Cardiac fibroblast (primary cell): ENCODE results near the gene CEP112.

Source experiments
- DNase-seq, 2 donors: peaks; one replicate each; pipeline versions ENCODE4 v3.0.0 to v3.0.0-alpha.2; 2010; ENCODE audit warnings: low read depth in 2 of 2
- H3K4me3 ChIP-seq, 2 donors: replicated peaks in 1 of 2; 1 replicate in 1 of 2; 2 replicates in 1 of 2; pipeline ENCODE4 v1.5.1; 2011; ENCODE audit warnings: low read depth in 2 of 2, low read length in 2 of 2, mild to moderate bottlenecking in 2 of 2, moderate library complexity in 1 of 2
- CTCF ChIP-seq: IDR thresholded peaks from one replicate; pipeline ENCODE4 v1.5.1; 2011; ENCODE audit warnings: low read depth, mild to moderate bottlenecking, low read length, inconsistent platforms

Gene CEP112

GRCh38 chr17:66063686-66064085 lies 128.2 kb downstream of the CEP112 start:
- H3K4me3 ChIP-seq: no peak overlapping the region
- DNase-seq: no peak
- TF ChIP-seq CTCF: no peak

DNA sequence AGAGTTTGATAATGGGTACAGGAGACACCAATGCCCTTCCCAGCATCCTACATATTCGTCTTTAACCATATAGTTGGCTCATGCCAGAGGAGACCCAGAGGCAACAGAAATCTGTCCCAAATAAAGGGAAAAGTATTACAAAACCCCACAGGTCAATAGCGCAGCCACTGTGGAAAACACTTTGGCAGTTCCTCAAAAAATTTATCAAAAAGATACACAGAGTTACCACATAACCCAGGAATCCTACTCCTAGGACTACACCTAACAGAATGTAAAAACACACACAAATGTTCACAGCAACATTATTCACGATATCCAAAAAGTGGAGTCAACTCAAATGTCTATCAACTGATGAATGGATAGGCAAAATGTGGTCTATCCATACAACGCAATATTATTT lies 135.8 kb downstream of the CEP112 start:
- TF ChIP-seq CTCF: no peak
- no peak for DNase-seq
- no peak overlapping the region for H3K4me3 ChIP-seq

DNA sequence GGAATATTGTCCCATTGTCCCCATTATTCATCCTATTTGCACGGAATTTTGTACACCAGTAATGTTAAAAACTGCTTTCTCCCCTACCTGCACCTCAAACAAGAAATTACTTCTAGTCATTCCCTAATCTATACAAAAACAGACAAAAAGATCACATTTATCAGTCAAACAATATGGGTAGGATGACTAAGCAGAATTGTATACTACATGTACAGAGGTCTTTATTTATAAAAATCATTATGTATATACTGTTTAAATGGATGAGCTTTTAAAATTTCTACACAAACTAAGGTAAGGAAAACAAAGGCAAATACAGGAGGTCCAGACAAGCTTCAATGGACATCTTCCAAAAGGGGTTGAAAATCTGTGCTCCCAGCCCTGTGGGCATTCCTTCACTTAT lies 137.7 kb downstream of the CEP112 start:
- DNase-seq: no peak
- no peak overlapping the region for H3K4me3 ChIP-seq
- TF ChIP-seq CTCF: no peak

GRCh38 chr17:66044083-66044482 lies 147.8 kb downstream of the CEP112 start:
- no peak for DNase-seq
- TF ChIP-seq CTCF: no peak
- H3K4me3 ChIP-seq: no peak overlapping the region

- H3K4me3 ChIP-seq: no peak overlapping the region
- no peak for TF ChIP-seq CTCF
- no peak for DNase-seq
These were observed 148.5 kb downstream of the CEP112 start for GRCh38 chr17:66043419-66043818.

DNA sequence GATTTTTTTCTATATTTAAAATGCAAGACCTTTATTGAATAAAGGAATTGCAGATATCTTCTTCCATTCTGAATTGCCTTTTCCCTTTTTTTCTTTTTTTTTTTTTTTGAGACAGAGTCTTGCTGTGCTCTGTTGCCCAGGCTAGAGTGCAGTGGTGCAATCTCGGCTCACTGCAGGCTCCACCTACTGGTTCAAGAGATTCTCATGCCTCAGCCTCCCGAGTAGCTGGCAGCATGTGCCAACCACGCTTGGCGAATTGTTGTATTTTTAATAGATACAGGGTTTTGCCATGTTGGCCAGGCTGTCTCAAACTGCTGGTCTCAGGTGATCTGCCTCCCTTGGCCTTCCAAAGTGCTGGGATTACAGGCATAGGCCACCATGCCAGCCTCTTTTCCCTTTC lies 151.5 kb downstream of the CEP112 start:
- no peak for TF ChIP-seq CTCF
- H3K4me3 ChIP-seq: no peak overlapping the region
- peak in 1 of 2 donors; percentile 5 for DNase-seq

- no peak for DNase-seq
- H3K4me3 ChIP-seq: no peak overlapping the region
- TF ChIP-seq CTCF: no peak
These were observed 153.8 kb downstream of the CEP112 start for GRCh38 chr17:66038125-66038524.
